HG02943 (cell line): ENCODE measurements around the gene UBALD1.
"Not testable (repeated sequence)": the region's sequence is repeated elsewhere in the genome, so short reads cannot be mapped to it uniquely, and the experiment has no call there.

Source experiments
- ATAC-seq: cut with Tn5 transposase; IDR thresholded peaks from one replicate; pipeline ENCODE4 v1.9.1; 2021; ENCODE audit warnings: mild to moderate bottlenecking, low read depth, moderate library complexity; ENCODE audit not compliant: unreplicated experiment

UBALD1 gene

GRCh38 chr16:4599545-4599944 lies 15.1 kb downstream of the UBALD1 start:
- ATAC-seq = no peak

- ATAC-seq = no peak
Observed at GRCh38 chr16:4599037-4599436, 15.7 kb downstream of the UBALD1 start.

- no peak for ATAC-seq
Observed at GRCh38 chr16:4597174-4597573, 17.5 kb downstream of the UBALD1 start.

GRCh38 chr16:4594433-4595410 lies 20.0 kb downstream of the UBALD1 start:
- no peak for ATAC-seq

GRCh38 chr16:4593086-4593485 lies 21.6 kb downstream of the UBALD1 start:
- no peak for ATAC-seq

- ATAC-seq = no peak
Observed at GRCh38 chr16:4591706-4592470, 22.8 kb downstream of the UBALD1 start.

- ATAC-seq = no peak
Observed at GRCh38 chr16:4591191-4591590, 23.5 kb downstream of the UBALD1 start.

GRCh38 chr16:4588961-4589360 lies 25.7 kb downstream of the UBALD1 start:
- ATAC-seq = no peak

GRCh38 chr16:4588386-4588785 lies 26.3 kb downstream of the UBALD1 start:
- no peak for ATAC-seq

- no peak for ATAC-seq
Observed at GRCh38 chr16:4586291-4586690, 28.4 kb downstream of the UBALD1 start.

GRCh38 chr16:4583906-4584305 lies 30.8 kb downstream of the UBALD1 start:
- ATAC-seq = no peak

GRCh38 chr16:4580250-4580649 lies 34.4 kb downstream of the UBALD1 start:
- ATAC-seq = no peak

- ATAC-seq = no peak
Observed at GRCh38 chr16:4578961-4579530, 35.6 kb downstream of the UBALD1 start.

GRCh38 chr16:4576008-4576407 lies 38.7 kb downstream of the UBALD1 start:
- ATAC-seq = no peak

GRCh38 chr16:4574919-4575705 lies 39.6 kb downstream of the UBALD1 start:
- ATAC-seq = no peak

- ATAC-seq = not testable (repeated sequence)
Observed at GRCh38 chr16:4573926-4574325, 40.8 kb downstream of the UBALD1 start.

- no peak for ATAC-seq
Observed at GRCh38 chr16:4572715-4573114, 42.0 kb downstream of the UBALD1 start.

- no peak for ATAC-seq
Observed at GRCh38 chr16:4570688-4571321, 43.9 kb downstream of the UBALD1 start.

- ATAC-seq = no peak
Observed at GRCh38 chr16:4570086-4570485, 44.6 kb downstream of the UBALD1 start.

- no peak for ATAC-seq
Observed at GRCh38 chr16:4566144-4566543, 48.5 kb downstream of the UBALD1 start.
